Spinal cord (tissue), 10 donors: ENCODE data around the gene CDX2. TPM values are rescaled to one million over a fixed set of nuclear protein-coding genes. Genes with fewer than 3 reads are reported as not detected.
A peak's percentile ranks its signal among the peaks of the same experiment; 100 is the strongest.

ENCODE experiments used
- DNase-seq, 6 donors: peaks; one replicate each; pipeline versions ENCODE4 v3.0.0 to v3.0.0-alpha.2; 2013 to 2015; ENCODE audit warnings: low spot score in 6 of 6, low read depth in 4 of 6
- H3K27ac ChIP-seq: one replicate; pipeline ENCODE4 v1.5.1; 2013; ENCODE audit warnings: low read depth, low read length, control low read depth
- H3K27me3 ChIP-seq: one replicate; pipeline ENCODE4 v1.6.1; 2013; ENCODE audit warnings: low read length; ENCODE audit not compliant: control insufficient read depth, insufficient read depth
- H3K36me3 ChIP-seq: one replicate; pipeline ENCODE4 v1.6.1; 2013; ENCODE audit warnings: low read length; ENCODE audit not compliant: control insufficient read depth, insufficient read depth
- H3K4me1 ChIP-seq: one replicate; pipeline ENCODE4 v1.6.1; 2013; ENCODE audit warnings: low read length; ENCODE audit not compliant: control insufficient read depth, insufficient read depth
- H3K4me3 ChIP-seq: one replicate; pipeline ENCODE4 v1.5.1; 2013; ENCODE audit warnings: low read depth, low read length, control low read depth
- H3K9me3 ChIP-seq: one replicate; pipeline ENCODE4 v1.6.1; 2013; ENCODE audit warnings: low read length; ENCODE audit not compliant: control insufficient read depth, insufficient read depth
- WGBS: methylation state at CpG from one replicate; pipeline ENCODE4 v1.1.5; 2013; ENCODE audit warnings: missing lambda C conversion rate; ENCODE audit not compliant: insufficient coverage; 5-methylcytosine and 5-hydroxymethylcytosine counted together
- polyA plus RNA-seq, 2 donors: library from polyadenylated mRNA; unstranded; fragments of 120-200 nt; gene quantifications; one replicate each; pipeline ENCODE4 v1.2.1, GENCODE V29; 2013; ENCODE audit not compliant: insufficient read length in 2 of 2
- total RNA-seq, 2 donors: library from RNA; depleted of rRNA in 1 of 2; stranded (reverse); fragments of 120-200 nt in 1 of 2; fragments of >200 nt in 1 of 2; gene quantifications; one replicate each; pipeline versions ENCODE4 v1.2.3 to v1.2.4, GENCODE V29; 2013 to 2014
- donor health status: healthy.

CDX2 gene
- total and polyA plus RNA-seq, 4 donors: not detected

GRCh38 chr13:27924529-27925141, 44.5 kb downstream of the CDX2 start:
- Histone ChIP-seq H3K9me3 (no peaks in the 10 kb centered on the region), H3K4me3 (no peak overlapping the region), H3K36me3 (no peaks in the 10 kb centered on the region), H3K27me3 (peaks cover 99% of the 10 kb centered on the region), H3K27ac (no peak overlapping the region), H3K4me1 (peaks cover 50% of the 10 kb centered on the region)
- WGBS: under 1% methylated on average over 37 of the region's 46 CpGs
- DNase-seq: no peak

GRCh38 chr13:27923794-27924528, 45.2 kb downstream of the CDX2 start:
- Histone ChIP-seq H3K9me3 (no peaks in the 10 kb centered on the region), H3K36me3 (no peaks in the 10 kb centered on the region), H3K27ac (no peak overlapping the region), H3K4me1 (peaks cover 49% of the 10 kb centered on the region), H3K4me3 (no peak overlapping the region), H3K27me3 (peaks cover 99% of the 10 kb centered on the region)
- peak in 1 of 6 donors; percentile 25 for DNase-seq
- WGBS: under 1% methylated on average over 44 of the region's 48 CpGs

GRCh38 chr13:27922883-27923612, 46.1 kb downstream of the CDX2 start:
- H3K36me3 ChIP-seq: no peaks in the 10 kb centered on the region
- no peaks in the 10 kb centered on the region for H3K9me3 ChIP-seq
- H3K4me3 ChIP-seq: no peak overlapping the region
- H3K4me1 ChIP-seq: peaks cover 44% of the 10 kb centered on the region
- DNase-seq: no peak
- 1% methylated on average over 18 of the region's 24 CpGs for WGBS
- peaks cover 99% of the 10 kb centered on the region for H3K27me3 ChIP-seq
- H3K27ac ChIP-seq: no peak overlapping the region

GRCh38 chr13:27921961-27922882, 46.9 kb downstream of the CDX2 start:
- Histone ChIP-seq H3K27ac (no peak overlapping the region), H3K9me3 (no peaks in the 10 kb centered on the region), H3K4me3 (no peak overlapping the region), H3K36me3 (no peaks in the 10 kb centered on the region), H3K27me3 (peaks cover 99% of the 10 kb centered on the region), H3K4me1 (peaks cover 52% of the 10 kb centered on the region)
- WGBS: 1% methylated on average over 36 of the region's 39 CpGs
- DNase-seq: no peak

- Histone ChIP-seq H3K4me3 (peak overlapping the region; percentile 7), H3K27me3 (peaks cover 99% of the 10 kb centered on the region), H3K36me3 (no peaks in the 10 kb centered on the region), H3K4me1 (peaks cover 50% of the 10 kb centered on the region), H3K9me3 (no peaks in the 10 kb centered on the region), H3K27ac (no peak overlapping the region)
- WGBS: under 1% methylated on average over 41 of the region's 41 CpGs
- DNase-seq: no peak
Measured at GRCh38 chr13:27921421-27921960, 47.6 kb downstream of the CDX2 start.

GRCh38 chr13:27920677-27921420, 48.3 kb downstream of the CDX2 start:
- H3K27me3 ChIP-seq: peaks cover 99% of the 10 kb centered on the region
- no peaks in the 10 kb centered on the region for H3K36me3 ChIP-seq
- H3K4me1 ChIP-seq: peaks cover 49% of the 10 kb centered on the region
- peak overlapping the region; percentile 7 for H3K4me3 ChIP-seq
- no peaks in the 10 kb centered on the region for H3K9me3 ChIP-seq
- peak in 1 of 6 donors; percentile 53 for DNase-seq
- under 1% methylated on average over 40 of the region's 40 CpGs for WGBS
- no peak overlapping the region for H3K27ac ChIP-seq

GRCh38 chr13:27919934-27920676, 49.0 kb downstream of the CDX2 start, which contains the start of gene PDX1:
Gene PDX1, plus strand, starts transcription at chr13:27920000. Its CDS starts 139 bp downstream, at chr13:27920139.
- peaks cover 49% of the 10 kb centered on the region for H3K4me1 ChIP-seq
- peaks cover 99% of the 10 kb centered on the region for H3K27me3 ChIP-seq
- no peaks in the 10 kb centered on the region for H3K36me3 ChIP-seq
- H3K9me3 ChIP-seq: no peaks in the 10 kb centered on the region
- no peak within 1 kb of the TSS for H3K4me3 ChIP-seq
- under 1% methylated on average over 76 of the region's 76 CpGs for WGBS
- peak in 1 of 6 donors; percentile 66 for DNase-seq
- no peak within 1 kb of the TSS for H3K27ac ChIP-seq

- Histone ChIP-seq H3K4me3 (no peak overlapping the region), H3K27ac (no peak overlapping the region), H3K27me3 (peaks cover 98% of the 10 kb centered on the region), H3K4me1 (peaks cover 49% of the 10 kb centered on the region), H3K9me3 (no peaks in the 10 kb centered on the region), H3K36me3 (no peaks in the 10 kb centered on the region)
- WGBS: 3% methylated on average over 11 of the region's 11 CpGs
- DNase-seq: peak in 1 of 6 donors; percentile 17
Measured at GRCh38 chr13:27919659-27919933, 49.5 kb downstream of the CDX2 start.
